Brain microvascular endothelial cell (primary cell): Measurements from ENCODE around the gene RPL10.

Source experiments
- DNase-seq: peaks from one replicate; pipeline ENCODE4 v3.0.0-alpha.2; 2020
- H3K27ac ChIP-seq: fragments of 250-450 bp; sonication (Bioruptor Pico); 2 replicates; pipeline ENCODE4 v1.5.1; 2020; ENCODE audit warnings: mild to moderate bottlenecking, moderate library complexity
- H3K27me3 ChIP-seq: fragments of 250-450 bp; sonication (Bioruptor Pico); replicated peaks from 2 replicates; pipeline ENCODE4 v1.5.1; 2020; ENCODE audit warnings: mild to moderate bottlenecking
- H3K36me3 ChIP-seq: fragments of 250-450 bp; sonication (Bioruptor Pico); replicated peaks from 2 replicates; pipeline ENCODE4 v1.5.1; 2020; ENCODE audit warnings: mild to moderate bottlenecking
- H3K4me3 ChIP-seq: 2 replicates; pipeline ENCODE4 v1.5.1; 2011; ENCODE audit warnings: low read depth, mild to moderate bottlenecking, control low read depth, low read length, moderate library complexity
- in situ Hi-C: cut with HindIII; loops from 2 replicates; pipeline ENCODE4 v1.10.0; 2017; ENCODE audit warnings: low sequenced_read_pairs, low pct_ligation_motif_present
- TF ChIP-seq, protein P1 (sequence below): IDR thresholded peaks from 2 replicates; pipeline ENCODE4 v1.5.1; 2011; ENCODE audit warnings: low read depth, mild to moderate bottlenecking, moderate library complexity, low read length, control low read depth, inconsistent platforms; ENCODE audit errors: missing control alignments

Gene RPL10

DNA sequence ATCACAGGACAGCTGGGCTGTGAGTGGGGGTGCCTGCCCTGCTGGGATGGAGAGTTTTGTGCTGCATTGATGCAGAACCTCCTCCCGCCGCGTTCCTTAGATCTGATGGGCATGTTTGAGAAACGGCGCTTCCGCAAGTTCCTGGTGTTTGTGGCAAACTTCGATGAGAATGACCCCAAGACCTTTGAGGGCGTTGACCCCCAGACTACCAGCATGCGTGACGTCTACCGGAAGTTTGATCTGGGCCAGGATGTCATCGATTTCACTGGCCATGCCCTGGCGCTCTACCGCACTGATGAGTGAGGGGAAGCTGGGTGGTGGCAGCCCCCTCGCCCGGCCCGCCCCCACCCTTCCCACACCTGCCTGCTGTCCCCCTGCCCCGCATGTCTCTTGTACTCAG lies 41.7 kb downstream of the RPL10 start:
- peaks cover 24% of the 10 kb centered on the region for H3K36me3 ChIP-seq
- no peak for DNase-seq
- in situ Hi-C loops = no loop called here
- no peak overlapping the region for H3K27ac ChIP-seq
- TF ChIP-seq, protein P1, sequence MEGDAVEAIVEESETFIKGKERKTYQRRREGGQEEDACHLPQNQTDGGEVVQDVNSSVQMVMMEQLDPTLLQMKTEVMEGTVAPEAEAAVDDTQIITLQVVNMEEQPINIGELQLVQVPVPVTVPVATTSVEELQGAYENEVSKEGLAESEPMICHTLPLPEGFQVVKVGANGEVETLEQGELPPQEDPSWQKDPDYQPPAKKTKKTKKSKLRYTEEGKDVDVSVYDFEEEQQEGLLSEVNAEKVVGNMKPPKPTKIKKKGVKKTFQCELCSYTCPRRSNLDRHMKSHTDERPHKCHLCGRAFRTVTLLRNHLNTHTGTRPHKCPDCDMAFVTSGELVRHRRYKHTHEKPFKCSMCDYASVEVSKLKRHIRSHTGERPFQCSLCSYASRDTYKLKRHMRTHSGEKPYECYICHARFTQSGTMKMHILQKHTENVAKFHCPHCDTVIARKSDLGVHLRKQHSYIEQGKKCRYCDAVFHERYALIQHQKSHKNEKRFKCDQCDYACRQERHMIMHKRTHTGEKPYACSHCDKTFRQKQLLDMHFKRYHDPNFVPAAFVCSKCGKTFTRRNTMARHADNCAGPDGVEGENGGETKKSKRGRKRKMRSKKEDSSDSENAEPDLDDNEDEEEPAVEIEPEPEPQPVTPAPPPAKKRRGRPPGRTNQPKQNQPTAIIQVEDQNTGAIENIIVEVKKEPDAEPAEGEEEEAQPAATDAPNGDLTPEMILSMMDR = no peak
- H3K4me3 ChIP-seq = no peak overlapping the region
- H3K27me3 ChIP-seq = no peaks in the 10 kb centered on the region

DNA sequence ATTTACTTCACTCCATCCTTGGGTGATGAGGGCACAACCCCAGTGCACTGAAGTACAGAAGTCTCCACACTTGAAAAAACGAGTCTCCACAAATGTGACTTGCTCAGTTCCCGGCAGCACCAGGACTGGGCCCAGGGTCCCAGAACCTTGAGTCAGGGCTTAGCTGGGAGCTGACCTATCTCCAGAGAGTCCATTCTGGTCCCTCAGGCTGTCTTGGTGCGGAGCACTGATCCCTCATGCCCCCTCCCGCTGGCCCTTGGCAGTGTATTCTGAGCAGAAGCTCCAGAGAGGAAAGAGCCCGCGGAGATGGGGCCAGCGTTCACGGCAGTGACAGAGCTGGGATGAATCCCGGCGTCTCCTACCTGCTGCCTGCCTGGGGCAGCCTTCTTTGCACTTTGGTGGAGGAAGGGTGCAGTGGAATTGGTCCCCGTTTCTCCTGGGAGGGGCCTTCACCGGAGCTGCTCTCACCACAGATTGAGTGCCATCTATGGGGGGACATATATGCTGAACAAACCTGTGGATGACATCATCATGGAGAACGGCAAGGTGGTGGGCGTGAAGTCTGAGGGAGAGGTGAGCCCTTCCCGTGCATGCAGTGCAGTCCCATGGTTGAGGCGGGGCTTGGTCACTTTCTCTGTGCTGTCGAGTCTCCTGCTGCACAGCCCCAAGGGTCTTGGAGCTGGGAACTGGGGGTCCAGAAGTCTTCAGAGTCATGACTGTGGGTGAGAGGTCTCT lies 42.6 kb downstream of the RPL10 start:
- H3K27ac ChIP-seq = no peak overlapping the region
- no peak for DNase-seq
- in situ Hi-C loops = no loop called here
- H3K27me3 ChIP-seq = no peaks in the 10 kb centered on the region
- no peak overlapping the region for H3K4me3 ChIP-seq
- TF ChIP-seq, protein P1 = no peak
- peaks cover 17% of the 10 kb centered on the region for H3K36me3 ChIP-seq

DNA sequence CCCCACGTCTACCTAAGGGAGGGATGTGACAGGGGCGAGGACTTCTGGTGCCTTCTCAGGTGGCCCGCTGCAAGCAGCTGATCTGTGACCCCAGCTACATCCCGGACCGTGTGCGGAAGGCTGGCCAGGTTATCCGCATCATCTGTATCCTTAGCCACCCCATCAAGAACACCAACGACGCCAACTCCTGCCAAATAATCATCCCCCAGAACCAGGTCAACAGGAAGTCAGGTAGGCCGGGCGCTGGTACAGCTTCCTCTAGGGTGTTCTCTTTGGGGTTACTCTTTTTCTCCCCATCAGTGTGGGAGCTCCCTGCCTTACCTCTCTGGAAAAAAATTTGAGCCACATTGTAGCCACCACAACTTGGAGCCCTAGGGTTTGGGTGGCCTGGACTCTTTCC lies 43.4 kb downstream of the RPL10 start:
- no peak overlapping the region for H3K4me3 ChIP-seq
- DNase-seq = no peak
- in situ Hi-C loops = no loop called here
- TF ChIP-seq, protein P1 = no peak
- H3K27ac ChIP-seq = no peak overlapping the region
- H3K27me3 ChIP-seq = no peaks in the 10 kb centered on the region
- H3K36me3 ChIP-seq = peaks cover 16% of the 10 kb centered on the region

DNA sequence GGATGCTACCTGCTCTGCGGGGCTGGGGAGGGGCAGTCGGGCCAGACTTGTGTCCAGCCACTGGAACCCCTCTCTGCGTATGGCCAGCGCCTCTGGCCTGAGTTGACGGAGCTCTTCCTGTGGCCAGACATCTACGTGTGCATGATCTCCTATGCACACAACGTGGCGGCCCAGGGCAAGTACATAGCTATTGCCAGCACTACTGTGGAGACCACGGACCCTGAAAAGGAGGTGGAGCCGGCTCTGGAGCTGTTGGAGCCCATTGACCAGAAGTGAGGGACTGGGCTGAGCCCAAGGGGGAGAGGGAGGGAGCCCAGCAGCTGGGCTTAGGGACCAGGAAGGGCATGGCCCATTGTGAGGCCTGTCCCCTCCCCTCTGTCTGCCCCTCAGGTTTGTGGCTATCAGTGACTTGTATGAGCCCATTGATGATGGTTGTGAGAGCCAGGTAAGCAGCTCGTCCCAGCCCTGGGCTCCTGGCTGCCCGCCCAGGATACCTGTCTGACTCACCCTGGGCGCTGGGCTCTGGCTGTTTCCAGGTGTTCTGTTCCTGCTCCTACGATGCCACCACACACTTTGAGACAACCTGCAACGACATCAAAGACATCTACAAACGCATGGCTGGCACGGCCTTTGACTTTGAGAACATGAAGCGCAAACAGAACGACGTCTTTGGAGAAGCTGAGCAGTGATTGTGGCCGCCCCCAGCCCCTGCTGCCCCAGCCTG lies 44.0 kb downstream of the RPL10 start:
- peaks cover 16% of the 10 kb centered on the region for H3K36me3 ChIP-seq
- no peak for DNase-seq
- H3K27ac ChIP-seq = no peak overlapping the region
- TF ChIP-seq, protein P1 = no peak
- H3K4me3 ChIP-seq = no peak overlapping the region
- in situ Hi-C loops = no loop called here
- H3K27me3 ChIP-seq = no peaks in the 10 kb centered on the region

DNA sequence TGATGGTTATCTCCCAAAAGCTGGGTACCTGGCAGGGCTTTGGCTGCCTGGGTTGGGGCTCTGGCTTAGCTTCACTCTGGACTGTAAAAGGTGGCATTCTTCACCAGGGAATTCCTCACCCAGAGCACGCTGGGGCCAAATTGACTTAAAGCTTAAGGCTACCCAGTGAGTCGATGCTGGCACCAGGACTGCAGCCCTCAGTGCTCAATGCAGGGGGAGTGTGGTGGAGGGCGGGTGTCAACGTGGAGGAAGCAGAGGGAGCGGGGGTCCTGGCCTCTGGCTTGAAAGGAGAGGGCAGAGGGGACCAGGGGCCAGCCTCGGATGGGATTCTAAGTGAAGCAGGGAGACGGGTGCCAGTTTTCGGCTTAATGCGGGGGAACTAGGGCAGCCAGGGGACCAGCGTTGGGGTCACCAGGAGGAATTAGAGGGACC lies 45.3 kb downstream of the RPL10 start:
- H3K4me3 ChIP-seq = peak overlapping the region; percentile 36
- H3K36me3 ChIP-seq = peaks cover 16% of the 10 kb centered on the region
- no peaks in the 10 kb centered on the region for H3K27me3 ChIP-seq
- TF ChIP-seq, protein P1 = no peak
- in situ Hi-C loops = no loop called here
- no peak for DNase-seq
- H3K27ac ChIP-seq = peak overlapping the region; percentile 4
